H4 (cell line): ENCODE measurements around the gene SLC25A3. TPM values are rescaled to one million over a fixed set of nuclear protein-coding genes. Genes with fewer than 3 reads are reported as not detected.
A peak's percentile ranks its signal among the peaks of the same experiment; 100 is the strongest.
"Not testable (repeated sequence)": the region's sequence is repeated elsewhere in the genome, so short reads cannot be mapped to it uniquely, and the experiment has no call there.

Source experiments
- DNase-seq: peaks from one replicate; pipeline ENCODE4 v3.0.0-alpha.2; 2015; ENCODE audit warnings: low spot score
- total RNA-seq: library from RNA; depleted of rRNA; stranded (reverse); fragments of >200 nt; shearing (Covaris generic); gene quantifications from 2 replicates; pipeline ENCODE4 v1.2.3, GENCODE V29; 2014; rRNA removed

Gene SLC25A3
- 800 and 914 TPM in 2 replicates for total RNA-seq

DNA sequence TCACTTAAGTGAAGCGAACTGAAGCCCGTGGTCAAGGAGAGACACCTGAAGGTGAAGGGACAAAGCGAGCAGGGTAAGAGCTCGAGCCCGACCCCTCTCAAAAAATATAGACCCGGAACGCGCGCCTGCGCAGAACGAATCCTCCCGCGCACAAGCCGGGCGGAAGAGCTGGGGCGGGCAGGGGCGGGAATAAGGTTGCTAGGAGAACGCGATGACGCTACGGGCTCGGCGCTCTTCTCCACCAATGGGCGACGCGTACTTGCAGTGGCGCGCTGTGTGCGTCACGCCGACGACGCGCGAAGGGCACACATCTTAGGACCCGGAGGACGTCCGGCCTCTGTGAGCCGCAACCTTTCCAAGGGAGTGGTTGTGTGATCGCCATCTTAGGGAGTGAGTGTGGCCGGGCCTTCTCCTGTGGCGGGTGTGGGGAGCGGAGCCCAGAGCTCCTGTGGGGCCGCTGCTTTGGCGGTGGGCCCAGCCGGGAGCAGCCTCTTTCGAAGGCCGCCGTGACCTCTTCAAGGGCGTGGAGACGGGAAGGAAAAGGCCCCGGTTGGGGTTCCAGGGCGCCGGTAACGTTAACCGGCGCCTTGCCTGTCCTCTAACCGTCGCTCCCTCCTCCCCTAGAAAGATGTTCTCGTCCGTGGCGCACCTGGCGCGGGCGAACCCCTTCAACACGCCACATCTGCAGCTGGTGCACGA lies at the start of gene SLC25A3:
SLC25A3 (plus strand) TSS at position 336 of the 699 bp plus-strand sequence; CDS start at position 629, 293 bp downstream.
- DNase-seq: peak; percentile 98

DNA sequence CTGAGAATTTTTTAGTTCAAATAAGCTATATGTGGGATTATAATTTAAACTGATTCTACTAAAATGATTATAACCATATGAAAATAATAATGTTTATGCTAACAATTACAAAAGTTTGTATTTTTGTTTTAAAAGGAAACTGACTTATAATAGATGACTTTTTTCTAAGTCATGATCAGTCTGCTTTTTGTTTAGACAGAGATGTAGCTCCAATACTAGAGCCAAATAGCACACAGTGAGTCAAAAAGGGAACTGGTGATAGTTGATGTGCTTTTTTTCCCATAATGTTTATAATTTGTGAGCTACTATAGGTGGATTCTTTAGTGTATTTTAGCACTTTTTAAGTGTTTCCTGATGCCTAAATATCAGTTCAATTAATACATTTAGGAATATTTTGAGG lies 49.8 kb upstream of the SLC25A3 start:
- no peak for DNase-seq

DNA sequence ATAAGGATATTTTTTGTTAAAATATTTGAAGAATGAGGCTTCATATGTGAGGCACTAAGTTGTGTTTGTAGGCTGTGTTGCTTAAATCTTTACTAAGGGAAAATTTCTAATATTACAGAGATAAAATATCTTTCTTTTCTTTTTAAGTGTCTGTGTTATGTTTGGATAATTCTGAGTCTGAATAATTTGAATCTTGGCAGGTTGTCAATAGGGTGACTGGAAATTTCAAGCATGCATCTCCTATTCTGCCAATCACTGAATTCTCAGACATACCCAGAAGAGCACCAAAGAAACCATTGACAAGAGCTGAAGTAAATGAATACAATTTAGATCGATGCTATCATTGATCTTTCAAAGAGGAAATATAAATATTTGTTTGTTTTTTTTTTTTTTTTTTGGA lies 48.7 kb upstream of the SLC25A3 start:
- no peak for DNase-seq

DNA sequence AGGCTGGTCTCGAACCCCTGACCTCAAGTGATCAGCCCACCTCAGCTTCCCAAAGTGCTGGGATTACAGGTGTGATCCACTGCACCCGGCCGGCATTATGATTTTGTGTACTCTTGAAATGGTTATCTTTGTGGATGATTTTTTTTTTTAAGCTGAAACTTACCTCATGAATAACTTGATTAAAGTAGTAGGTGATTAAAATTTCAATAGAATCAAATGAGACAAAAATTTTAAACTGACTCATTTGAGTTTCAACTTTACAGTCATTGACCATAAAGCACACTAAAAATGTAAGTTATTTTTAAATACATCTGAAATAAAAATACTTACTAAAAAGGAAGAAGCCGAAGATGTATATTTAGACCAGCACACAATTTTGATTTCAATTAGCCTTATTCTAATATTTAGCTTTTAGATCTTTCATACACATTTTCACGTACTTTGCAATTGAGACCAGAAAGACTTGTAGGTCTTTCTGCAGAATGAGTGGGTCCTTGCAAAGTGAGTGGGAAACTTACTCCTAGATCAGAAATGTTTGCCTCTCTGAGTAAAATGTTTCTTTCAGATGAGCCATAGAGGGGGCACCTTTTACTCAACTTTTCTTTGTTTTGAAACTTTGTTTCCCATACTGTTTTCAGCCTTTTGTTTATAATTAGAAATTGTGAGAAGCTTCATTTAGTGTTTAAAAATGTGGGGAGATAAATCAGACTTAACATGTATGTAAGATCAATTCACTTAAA lies 43.9 kb upstream of the SLC25A3 start:
- DNase-seq: no peak

DNA sequence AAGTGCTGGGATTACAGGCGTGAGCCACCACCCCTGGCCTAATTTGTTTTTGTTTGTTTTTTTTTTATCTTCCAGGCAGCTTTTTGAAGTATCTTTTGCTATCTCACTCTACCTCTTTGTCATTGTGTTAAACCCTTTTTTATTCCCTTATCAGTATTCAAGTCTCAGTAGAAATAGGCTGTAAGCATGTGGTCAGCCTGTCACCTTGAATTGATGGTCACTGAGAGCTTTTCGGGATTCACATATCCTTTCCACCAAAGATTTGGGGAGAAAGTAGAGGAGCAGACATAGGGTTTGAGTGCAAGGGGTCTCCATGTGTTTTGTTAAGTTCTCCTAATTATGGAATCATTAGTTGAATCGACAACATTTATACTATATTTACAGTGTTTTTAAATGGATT lies 41.7 kb upstream of the SLC25A3 start:
- no peak for DNase-seq

GRCh38 chr12:98558097-98558496 lies 35.4 kb upstream of the SLC25A3 start:
- not testable (repeated sequence) for DNase-seq

GRCh38 chr12:98559666-98560065 lies 33.8 kb upstream of the SLC25A3 start:
- DNase-seq: no peak

DNA sequence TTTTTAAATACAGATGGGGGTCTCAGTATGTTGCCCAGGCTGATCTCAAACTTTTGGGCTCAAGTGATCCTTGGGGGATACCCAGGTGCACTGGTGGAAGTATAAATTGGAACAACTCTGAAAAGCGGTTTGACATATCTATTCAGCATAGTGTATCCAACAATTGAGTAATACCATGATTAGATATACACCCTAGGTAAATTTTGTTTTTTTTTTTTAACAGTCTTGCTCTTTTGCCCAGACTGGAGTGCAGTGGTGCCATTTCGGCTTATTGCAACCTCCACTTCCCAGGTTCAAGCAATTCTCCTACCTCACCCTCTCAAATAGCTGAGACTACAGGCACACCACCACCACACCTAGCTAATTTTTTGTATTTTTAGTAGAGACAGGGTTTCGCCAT lies 31.6 kb upstream of the SLC25A3 start:
- no peak for DNase-seq

DNA sequence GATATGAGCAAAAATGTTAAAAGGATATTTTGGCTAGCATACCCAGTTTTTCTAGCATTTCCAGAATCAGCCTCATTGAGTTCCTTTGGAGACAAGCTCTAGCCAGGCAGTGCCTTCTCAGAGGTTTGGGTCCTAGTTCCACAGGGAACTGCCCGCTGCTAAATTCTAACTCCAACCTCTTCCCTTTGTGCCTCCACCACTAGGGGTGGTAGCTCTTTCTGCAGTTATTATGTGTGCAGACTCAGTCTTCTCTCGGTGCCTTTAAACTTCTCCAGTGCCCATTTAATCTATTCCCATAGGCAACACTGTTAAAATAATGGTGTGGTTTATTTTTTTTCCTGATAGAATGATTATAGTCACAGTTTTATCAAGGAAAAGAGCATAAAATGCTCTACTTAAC lies 21.5 kb upstream of the SLC25A3 start:
- DNase-seq: no peak

- DNase-seq: no peak
Measured at GRCh38 chr12:98574110-98574509, 19.4 kb upstream of the SLC25A3 start.

GRCh38 chr12:98575013-98575412 lies 18.5 kb upstream of the SLC25A3 start:
- no peak for DNase-seq

DNA sequence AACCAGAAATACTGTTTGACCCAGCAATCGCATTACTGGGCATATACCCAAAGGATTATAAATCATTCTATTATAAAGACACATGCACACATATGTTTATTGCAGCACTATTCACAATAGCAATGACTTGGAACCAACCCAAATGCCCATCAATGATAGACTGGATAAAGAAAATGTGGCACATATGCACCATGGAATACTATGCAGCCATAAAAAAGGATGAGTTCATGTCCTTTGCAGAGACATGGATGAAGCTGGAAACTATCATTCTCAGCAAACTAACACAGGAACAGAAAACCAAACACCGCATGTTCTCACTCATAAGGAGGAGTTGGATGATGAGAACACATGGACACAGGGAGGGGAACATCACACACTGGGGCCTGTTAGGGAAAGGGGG lies 16.7 kb upstream of the SLC25A3 start:
- not testable (repeated sequence) for DNase-seq

DNA sequence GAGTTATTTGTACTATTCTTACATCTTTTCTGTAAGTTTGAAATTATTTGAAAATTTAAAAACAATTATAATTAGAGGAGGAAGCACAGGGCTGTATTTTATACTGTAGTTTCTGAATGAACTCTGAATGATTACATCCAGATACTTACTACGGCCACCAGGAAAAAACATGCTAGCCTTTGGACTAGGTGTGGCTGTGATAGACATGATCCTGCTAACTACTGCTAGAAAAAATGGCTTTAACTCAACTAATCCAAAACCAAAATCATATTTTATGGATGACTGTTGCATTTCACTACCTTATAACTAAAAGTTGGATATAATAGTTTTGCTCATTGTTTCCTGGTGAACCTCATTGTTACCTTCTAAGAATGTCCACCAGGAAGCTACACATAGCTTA lies 15.1 kb upstream of the SLC25A3 start:
- DNase-seq: no peak

DNA sequence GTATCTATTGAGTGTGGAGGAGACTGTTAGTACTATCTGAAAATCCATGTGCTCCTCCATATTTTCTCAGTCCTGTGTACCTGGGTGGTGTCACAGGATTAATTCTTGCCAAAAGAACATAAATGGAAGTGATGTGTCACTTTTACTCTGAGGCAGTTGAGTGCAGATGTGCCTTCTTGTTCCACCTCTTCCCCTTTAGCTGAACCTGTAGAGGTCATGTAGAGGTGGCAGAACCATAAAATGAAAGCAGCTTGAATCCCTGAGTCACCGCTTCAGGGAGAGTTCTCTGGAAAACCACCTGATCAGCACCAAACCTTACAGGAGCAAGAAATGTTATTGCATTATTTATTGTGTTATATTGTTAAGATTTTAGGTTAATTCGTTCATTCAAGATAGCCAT lies 14.7 kb upstream of the SLC25A3 start:
- DNase-seq: peak; percentile 68

DNA sequence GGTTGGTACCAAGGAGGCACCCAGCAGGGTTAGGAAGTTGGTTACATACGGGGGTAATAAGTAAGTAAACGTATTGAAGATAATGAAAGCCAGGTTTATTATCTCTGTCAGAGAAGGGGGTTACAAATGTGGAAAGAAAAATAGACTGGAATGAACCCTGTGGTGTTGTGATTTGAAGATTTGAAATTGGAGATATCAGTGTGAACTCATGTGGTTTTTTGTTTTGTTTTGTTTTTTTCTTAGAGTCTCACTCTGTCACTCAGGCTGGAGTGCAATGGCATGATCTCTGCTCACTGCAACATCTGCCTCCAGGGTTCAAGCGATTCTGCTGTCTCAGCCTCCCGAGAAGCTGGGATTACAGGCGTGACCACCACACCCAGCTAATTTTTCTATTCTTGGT lies 14.1 kb upstream of the SLC25A3 start:
- no peak for DNase-seq

- DNase-seq: no peak
Measured at GRCh38 chr12:98579835-98580234, 13.7 kb upstream of the SLC25A3 start.

GRCh38 chr12:98580695-98581094 lies 12.8 kb upstream of the SLC25A3 start:
- DNase-seq: no peak

GRCh38 chr12:98581101-98581500 lies 12.4 kb upstream of the SLC25A3 start:
- DNase-seq: no peak

DNA sequence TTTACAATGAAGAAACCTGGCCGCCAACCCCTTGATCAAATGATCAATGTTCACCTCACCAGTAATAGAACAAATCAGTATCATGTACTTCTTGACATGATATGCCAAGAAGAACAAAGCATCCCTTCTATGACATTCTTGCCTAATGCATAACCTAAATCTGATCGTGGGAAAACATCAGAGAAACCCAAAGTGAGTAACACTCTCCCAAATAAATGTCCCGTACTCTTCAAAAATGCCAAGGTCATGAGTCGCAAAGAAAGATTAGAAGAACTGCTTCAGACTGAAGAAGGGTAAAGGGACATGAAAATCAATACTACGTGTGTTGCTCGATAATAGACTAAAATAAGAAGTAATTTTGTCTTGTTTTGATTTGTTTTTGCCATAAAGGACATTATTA lies 11.4 kb upstream of the SLC25A3 start:
- DNase-seq: no peak

DNA sequence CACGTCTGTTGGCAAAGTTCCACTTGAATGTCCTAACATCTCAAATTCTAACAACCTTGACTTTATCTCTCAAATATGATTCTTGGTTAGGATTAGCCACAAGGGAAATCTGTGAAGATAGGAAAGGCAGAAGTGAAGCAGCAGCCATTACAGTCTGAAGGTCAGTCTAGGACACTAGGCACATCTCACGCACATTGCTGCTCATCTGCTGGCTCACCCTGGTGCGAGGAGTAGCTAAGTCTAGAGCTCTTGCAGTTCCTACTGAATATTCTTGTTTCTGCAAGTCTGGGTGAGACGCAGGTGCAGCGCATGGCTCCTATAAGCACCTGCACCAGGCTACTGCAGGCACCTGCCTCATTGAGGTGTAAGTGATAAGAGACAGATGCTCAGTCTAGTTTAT lies 6.4 kb upstream of the SLC25A3 start:
- no peak for DNase-seq

GRCh38 chr12:98591209-98591608 lies 2.3 kb upstream of the SLC25A3 start:
- no peak for DNase-seq

GRCh38 chr12:98592825-98593322 lies 612 bp upstream of the SLC25A3 start:
- DNase-seq: no peak
